ENCODE data around the gene ARHGAP18. TPM values are rescaled to one million over a fixed set of nuclear protein-coding genes. Genes with fewer than 3 reads are reported as not detected.
A peak's percentile ranks its signal among the peaks of the same experiment; 100 is the strongest.

The ARHGAP18 gene
- total and polyA plus RNA-seq, 10 of the 15 experiments (the other 5 are each of a cell fraction or from before 2014, with no cell fraction given): 18.2 to 52.2 (median 31.7) TPM

GRCh38 chr6:129748901-129749748 is 39.1 kb upstream of the ARHGAP18 start:
- peaks cover 39% of the 10 kb centered on the region for H3K4me1 ChIP-seq (ENCODE audit: control insufficient read depth, insufficient read depth, low read length)
- WGBS (ENCODE audit: insufficient coverage, insufficient replicate concordance, low lambda C conversion rate, missing lambda C conversion rate): 57% methylated on average over 7 of the region's 7 CpGs
- peak overlapping the region; percentile 91 for H3K4me2 ChIP-seq (ENCODE audit: control insufficient read depth, insufficient read depth)
- H3K27me3 ChIP-seq (replicated peaks in 1 of 2; ENCODE audit: control insufficient read depth in 2 of 2, insufficient read depth in 2 of 2, low read length in 1 of 2): no peaks in the 10 kb centered on the region
- peak overlapping the region; percentile 56; the same call in 1 of the 2 replicates for H3K4me3 ChIP-seq
- ChIA-PET RAD21 (ENCODE audit: unreplicated experiment) (interaction anchor here (0.6 to 2.8 kb wide), 30 partner anchors 11 to 272 kb away, joined by 3 to 15 read pairs (median 4); partner anchors contain the start of gene ARHGAP18), CTCF (interaction anchor here (0.7 to 2.2 kb wide), 23 partner anchors 8 to 272 kb away, joined by 3 to 9 read pairs (median 3); partner anchors contain the start of gene ARHGAP18), SMC1A (ENCODE audit: uncharacterized antibody, unreplicated experiment) (interaction anchor here (0.7 to 2.8 kb wide), 26 partner anchors 9 to 272 kb away, joined by 3 to 26 read pairs (median 6); no protein-coding TSS in a partner anchor), POLR2A (interaction anchor here (0.5 to 2.5 kb wide), 16 partner anchors 9 to 259 kb away, joined by 3 to 9 read pairs (median 3); partner anchors contain the start of gene ARHGAP18)
- peak overlapping the region; percentile 68 for H3K9ac ChIP-seq (ENCODE audit: control insufficient read depth, insufficient read depth, low read length)
- no peaks in the 10 kb centered on the region for H3K9me3 ChIP-seq (replicated peaks; ENCODE audit: control insufficient read depth, insufficient read depth, low read length)
- no peak for FAIRE-seq
- H3K36me3 ChIP-seq (ENCODE audit: control insufficient read depth in 2 of 2, insufficient read depth in 2 of 2, low read length in 1 of 2): no peaks in the 10 kb centered on the region
- BruUV-seq (replicated peaks): no TSS peak
- no peaks in the 10 kb centered on the region for H4K20me1 ChIP-seq (ENCODE audit: control insufficient read depth, insufficient read depth)
- intact Hi-C loops (cut with micrococcal nuclease; ENCODE audit: unreplicated experiment) (loop anchor here (1.0 to 2.0 kb wide), 2 partner anchors 18 to 77 kb away; no protein-coding TSS in a partner anchor), in situ Hi-C loops (cut with MboI) (no loop called here)
- no peaks in the 10 kb centered on the region for H3K79me2 ChIP-seq (ENCODE audit: control insufficient read depth, insufficient read depth, low read length)
- peak overlapping the region; percentile 96 for H3K27ac ChIP-seq (ENCODE audit: control insufficient read depth, insufficient read depth)
- peak overlapping the region; percentile 79 for H2AFZ ChIP-seq (ENCODE audit: control insufficient read depth, low read depth, low read length)
- no peak for DNase-seq (ENCODE audit: low read depth, low spot score)
- ATAC-seq: peak; percentile 55
- TF ChIP-seq CEBPB (IDR thresholded peaks at IDR 0.05; ENCODE audit: borderline replicate concordance in 1 of 2, low read depth in 2 of 2, low read length in 2 of 2) (no peak), CHD2 (IDR thresholded peaks at IDR 0.05; ENCODE audit: borderline replicate concordance, low read depth, low read length) (peak; percentile 53; the same call in 1 of the 2 replicates), E4F1 (IDR thresholded peaks at IDR 0.05; ENCODE audit: borderline replicate concordance, partially characterized antibody) (no peak), CTCF (IDR thresholded peaks at IDR 0.05 in 2 of 3, conservative IDR thresholded peaks at IDR 0.05 in 1 of 3; ENCODE audit: control insufficient read depth in 2 of 3, extremely low read depth in 1 of 3, insufficient read depth in 1 of 3, low read depth in 3 of 3, low read length in 3 of 3) (no peak), ZNF274 (IDR thresholded peaks at IDR 0.05; ENCODE audit: insufficient read depth, insufficient read length) (no peak), CBX5 (IDR thresholded peaks at IDR 0.05; ENCODE audit: low read depth) (no peak), RUNX3 (IDR thresholded peaks at IDR 0.05; ENCODE audit: low read length) (peak; percentile 82), LARP7 (IDR thresholded peaks at IDR 0.05) (no peak), NFIC (IDR thresholded peaks at IDR 0.05; ENCODE audit: low read depth, low read length) (peak; percentile 8), ZNF622 (IDR thresholded peaks at IDR 0.05) (no peak), SMAD5 (IDR thresholded peaks at IDR 0.05; ENCODE audit: low read depth) (no peak), ASH2L (IDR thresholded peaks at IDR 0.05; ENCODE audit: borderline replicate concordance, low read depth) (0 out of 2 replicates have a peak, but pooled peaks have one; percentile 44), USF2 (IDR thresholded peaks at IDR 0.05; ENCODE audit: borderline replicate concordance, low read depth, low read length) (no peak), MXI1 (IDR thresholded peaks at IDR 0.05; ENCODE audit: low read depth, low read length) (no peak), STAT3 (IDR thresholded peaks at IDR 0.05; ENCODE audit: low read depth, low read length) (no peak)

Measured in GM12878 (cell line).